ENCODE data around the gene ASPG. TPM values are rescaled to one million over a fixed set of nuclear protein-coding genes. Genes with fewer than 3 reads are reported as not detected.

ASPG gene
- total RNA-seq, 1 donor from 2014 or later, result 1.2 TPM

DNA sequence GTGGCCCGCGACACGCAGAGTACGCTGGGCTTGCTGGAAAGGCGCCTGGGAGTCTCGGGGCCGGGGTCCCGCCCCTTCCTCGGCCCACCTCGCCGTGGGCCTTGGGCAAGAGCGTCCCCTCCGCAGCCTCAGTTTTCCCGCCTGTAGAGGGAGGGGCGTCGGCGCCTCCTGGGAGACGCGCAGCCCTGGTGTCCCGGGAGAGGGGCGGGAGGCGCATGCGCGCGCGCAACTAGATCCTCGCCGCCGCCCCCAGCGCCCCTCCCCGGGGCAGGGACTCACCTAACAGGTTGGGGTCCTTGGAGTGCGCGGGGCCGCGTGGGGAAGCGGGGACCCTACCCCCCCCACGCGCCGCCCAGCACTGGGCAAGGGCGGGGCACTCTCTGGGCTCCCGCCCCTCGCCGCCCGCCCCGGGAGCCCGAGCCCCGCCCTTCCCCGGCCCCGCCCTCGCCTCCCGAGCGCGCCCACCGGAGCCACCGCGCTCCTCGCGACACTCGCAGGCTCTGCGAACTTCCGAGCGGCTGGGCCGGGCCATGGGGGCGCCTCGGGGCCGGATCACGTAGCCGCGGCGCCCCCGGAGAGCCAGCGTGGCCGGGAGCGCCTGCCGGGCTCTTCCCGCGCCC lies 52.7 kb downstream of the ASPG start, which contains the start of gene KIF26A:
TSS of gene KIF26A (plus strand) at position 490 of the 620 bp plus-strand sequence. CDS start 136 bp downstream, outside the sequence.
- peak; percentile 71 for DNase-seq (ENCODE audit: low spot score)
- Mint-ChIP-seq H3K9me3 (ENCODE audit: unreplicated experiment) (no peaks in the 10 kb centered on the region), H3K27me3 (ENCODE audit: unreplicated experiment) (peaks cover 18% of the 10 kb centered on the region)

DNA sequence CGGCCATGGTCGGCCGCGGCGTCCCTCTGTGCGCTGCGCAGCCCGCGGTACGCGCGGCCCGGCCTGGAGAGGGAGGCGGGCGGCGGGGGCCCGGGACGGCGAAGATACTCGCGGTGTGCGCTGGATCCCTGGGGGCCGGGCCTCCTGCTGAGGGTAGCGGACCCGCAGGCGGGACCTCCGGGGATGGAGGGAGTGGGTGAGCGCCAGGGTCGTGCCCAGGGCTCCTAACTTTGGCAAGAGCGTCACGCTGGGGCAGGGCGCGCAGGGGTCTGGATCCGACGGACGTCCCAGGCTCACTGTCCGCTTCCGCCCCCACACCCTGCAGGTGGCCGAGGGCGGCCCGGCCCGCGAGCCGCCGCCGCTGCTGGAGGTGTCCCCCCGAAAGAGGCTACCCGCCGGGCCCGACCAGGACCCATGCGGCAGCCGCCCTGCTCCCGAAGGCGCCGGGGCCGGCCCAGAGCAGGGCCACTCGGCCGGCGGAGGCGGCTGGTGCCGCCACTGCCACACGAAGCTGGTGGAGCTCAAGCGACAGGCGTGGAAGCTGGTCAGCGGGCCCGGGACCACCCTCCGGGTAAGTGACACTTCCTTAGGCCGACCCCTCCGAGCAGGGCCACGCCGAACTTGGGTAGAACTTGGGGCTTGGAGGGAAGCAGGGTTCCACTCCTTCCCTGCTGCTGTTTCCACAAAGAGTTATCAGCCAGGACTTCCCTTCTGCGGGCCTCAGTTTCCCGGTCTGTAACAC lies 53.4 kb downstream of the ASPG start:
- no peaks in the 10 kb centered on the region for H3K9me3 Mint-ChIP-seq (ENCODE audit: unreplicated experiment)
- peak overlapping the region; percentile 92 for H3K4me3 Mint-ChIP-seq (ENCODE audit: unreplicated experiment)
- H3K27ac Mint-ChIP-seq (ENCODE audit: unreplicated experiment), result peak overlapping the region; percentile 70
- peaks cover 18% of the 10 kb centered on the region for H3K27me3 Mint-ChIP-seq (ENCODE audit: unreplicated experiment)
- peak; percentile 38 for DNase-seq (ENCODE audit: low spot score)
- peaks cover 12% of the 10 kb centered on the region for H3K4me1 Mint-ChIP-seq (ENCODE audit: unreplicated experiment)
- H3K36me3 Mint-ChIP-seq (ENCODE audit: low read depth, unreplicated experiment), result peaks cover 4% of the 10 kb centered on the region
- TF ChIP-seq, protein P1, sequence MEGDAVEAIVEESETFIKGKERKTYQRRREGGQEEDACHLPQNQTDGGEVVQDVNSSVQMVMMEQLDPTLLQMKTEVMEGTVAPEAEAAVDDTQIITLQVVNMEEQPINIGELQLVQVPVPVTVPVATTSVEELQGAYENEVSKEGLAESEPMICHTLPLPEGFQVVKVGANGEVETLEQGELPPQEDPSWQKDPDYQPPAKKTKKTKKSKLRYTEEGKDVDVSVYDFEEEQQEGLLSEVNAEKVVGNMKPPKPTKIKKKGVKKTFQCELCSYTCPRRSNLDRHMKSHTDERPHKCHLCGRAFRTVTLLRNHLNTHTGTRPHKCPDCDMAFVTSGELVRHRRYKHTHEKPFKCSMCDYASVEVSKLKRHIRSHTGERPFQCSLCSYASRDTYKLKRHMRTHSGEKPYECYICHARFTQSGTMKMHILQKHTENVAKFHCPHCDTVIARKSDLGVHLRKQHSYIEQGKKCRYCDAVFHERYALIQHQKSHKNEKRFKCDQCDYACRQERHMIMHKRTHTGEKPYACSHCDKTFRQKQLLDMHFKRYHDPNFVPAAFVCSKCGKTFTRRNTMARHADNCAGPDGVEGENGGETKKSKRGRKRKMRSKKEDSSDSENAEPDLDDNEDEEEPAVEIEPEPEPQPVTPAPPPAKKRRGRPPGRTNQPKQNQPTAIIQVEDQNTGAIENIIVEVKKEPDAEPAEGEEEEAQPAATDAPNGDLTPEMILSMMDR (IDR thresholded peaks at IDR 0.05; ENCODE audit: unreplicated experiment), result no peak

More for the DNA sequence above, 52.7 kb downstream of the ASPG start, which contains the start of gene KIF26A:
- TF ChIP-seq, protein P1 (IDR thresholded peaks at IDR 0.05; ENCODE audit: unreplicated experiment), result no peak
- Mint-ChIP-seq H3K4me3 (ENCODE audit: unreplicated experiment) (peak within 1 kb of the TSS; percentile 92), H3K27ac (ENCODE audit: unreplicated experiment) (peak within 1 kb of the TSS; percentile 70), H3K36me3 (ENCODE audit: low read depth, unreplicated experiment) (peaks cover 2% of the 10 kb centered on the region), H3K4me1 (ENCODE audit: unreplicated experiment) (peaks cover 12% of the 10 kb centered on the region)

DNA sequence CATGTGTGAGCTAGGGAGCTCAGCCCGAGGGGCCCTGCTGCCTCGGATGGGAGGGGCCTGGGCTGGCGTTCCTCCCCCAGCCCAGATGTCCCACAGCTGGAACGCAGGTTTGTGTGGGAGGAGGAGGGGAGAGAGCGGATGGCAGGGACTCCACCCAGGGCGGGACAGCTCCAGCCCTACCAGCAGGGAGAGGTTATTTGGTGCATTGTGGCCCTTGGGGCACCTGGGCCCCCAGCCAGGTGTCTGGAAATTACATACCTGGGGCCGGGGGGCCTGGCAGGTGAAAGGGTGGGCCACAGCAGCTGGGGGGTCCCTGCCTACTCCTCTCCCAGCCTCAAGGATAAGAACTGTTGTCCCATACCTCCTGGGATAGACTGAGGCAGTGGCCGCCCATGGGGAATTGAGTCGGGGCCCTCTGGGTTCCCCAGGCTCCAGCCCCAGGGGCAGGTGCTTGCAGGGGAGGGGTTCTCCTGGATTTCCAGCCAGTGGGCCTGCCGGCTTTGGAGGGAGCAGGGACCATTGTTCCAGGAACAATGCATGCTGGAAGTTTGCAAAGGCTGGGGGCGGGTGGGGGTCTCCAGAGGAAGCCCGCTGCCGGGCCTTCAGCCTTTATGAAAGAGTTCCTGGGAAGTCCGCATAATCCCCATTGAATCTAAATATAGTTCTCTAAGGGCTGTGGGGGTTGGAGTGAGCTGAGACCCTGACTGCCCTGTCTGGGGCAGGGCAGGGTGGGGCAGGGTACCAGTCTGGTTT lies 54.1 kb downstream of the ASPG start:
- Mint-ChIP-seq H3K27ac (ENCODE audit: unreplicated experiment) (peak overlapping the region; percentile 70), H3K4me3 (ENCODE audit: unreplicated experiment) (peak overlapping the region; percentile 92), H3K9me3 (ENCODE audit: unreplicated experiment) (no peaks in the 10 kb centered on the region), H3K27me3 (ENCODE audit: unreplicated experiment) (peaks cover 16% of the 10 kb centered on the region), H3K4me1 (ENCODE audit: unreplicated experiment) (peaks cover 16% of the 10 kb centered on the region), H3K36me3 (ENCODE audit: low read depth, unreplicated experiment) (peaks cover 8% of the 10 kb centered on the region)
- TF ChIP-seq, protein P1 (IDR thresholded peaks at IDR 0.05; ENCODE audit: unreplicated experiment), result no peak
- DNase-seq (ENCODE audit: low spot score), result peak; percentile 38

DNA sequence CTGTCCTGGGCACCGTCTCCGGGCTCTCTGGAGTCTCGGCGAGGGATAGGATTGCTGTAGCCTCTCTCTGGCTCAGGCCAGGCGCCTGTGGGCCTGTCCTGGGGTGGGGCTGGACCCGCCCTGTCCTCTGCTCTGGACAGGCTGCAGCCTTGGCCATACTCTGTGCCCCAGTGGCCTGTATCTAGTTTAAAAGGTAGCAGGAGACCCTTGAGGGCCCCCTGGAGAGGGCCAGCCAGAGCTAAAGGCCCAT lies 54.6 kb downstream of the ASPG start:
- Mint-ChIP-seq H3K4me1 (ENCODE audit: unreplicated experiment) (peaks cover 15% of the 10 kb centered on the region), H3K4me3 (ENCODE audit: unreplicated experiment) (peak overlapping the region; percentile 92), H3K27me3 (ENCODE audit: unreplicated experiment) (peaks cover 15% of the 10 kb centered on the region), H3K36me3 (ENCODE audit: low read depth, unreplicated experiment) (peaks cover 9% of the 10 kb centered on the region), H3K27ac (ENCODE audit: unreplicated experiment) (no peak overlapping the region), H3K9me3 (ENCODE audit: unreplicated experiment) (no peaks in the 10 kb centered on the region)
- DNase-seq (ENCODE audit: low spot score), result no peak
- TF ChIP-seq, protein P1 (IDR thresholded peaks at IDR 0.05; ENCODE audit: unreplicated experiment), result no peak

Data from endothelial cell (in vitro differentiated cells).